ENCODE measurements around the gene ZKSCAN1.
"Not testable (repeated sequence)": the region's sequence is repeated elsewhere in the genome, so short reads cannot be mapped to it uniquely, and the experiment has no call there.

The ZKSCAN1 gene

DNA sequence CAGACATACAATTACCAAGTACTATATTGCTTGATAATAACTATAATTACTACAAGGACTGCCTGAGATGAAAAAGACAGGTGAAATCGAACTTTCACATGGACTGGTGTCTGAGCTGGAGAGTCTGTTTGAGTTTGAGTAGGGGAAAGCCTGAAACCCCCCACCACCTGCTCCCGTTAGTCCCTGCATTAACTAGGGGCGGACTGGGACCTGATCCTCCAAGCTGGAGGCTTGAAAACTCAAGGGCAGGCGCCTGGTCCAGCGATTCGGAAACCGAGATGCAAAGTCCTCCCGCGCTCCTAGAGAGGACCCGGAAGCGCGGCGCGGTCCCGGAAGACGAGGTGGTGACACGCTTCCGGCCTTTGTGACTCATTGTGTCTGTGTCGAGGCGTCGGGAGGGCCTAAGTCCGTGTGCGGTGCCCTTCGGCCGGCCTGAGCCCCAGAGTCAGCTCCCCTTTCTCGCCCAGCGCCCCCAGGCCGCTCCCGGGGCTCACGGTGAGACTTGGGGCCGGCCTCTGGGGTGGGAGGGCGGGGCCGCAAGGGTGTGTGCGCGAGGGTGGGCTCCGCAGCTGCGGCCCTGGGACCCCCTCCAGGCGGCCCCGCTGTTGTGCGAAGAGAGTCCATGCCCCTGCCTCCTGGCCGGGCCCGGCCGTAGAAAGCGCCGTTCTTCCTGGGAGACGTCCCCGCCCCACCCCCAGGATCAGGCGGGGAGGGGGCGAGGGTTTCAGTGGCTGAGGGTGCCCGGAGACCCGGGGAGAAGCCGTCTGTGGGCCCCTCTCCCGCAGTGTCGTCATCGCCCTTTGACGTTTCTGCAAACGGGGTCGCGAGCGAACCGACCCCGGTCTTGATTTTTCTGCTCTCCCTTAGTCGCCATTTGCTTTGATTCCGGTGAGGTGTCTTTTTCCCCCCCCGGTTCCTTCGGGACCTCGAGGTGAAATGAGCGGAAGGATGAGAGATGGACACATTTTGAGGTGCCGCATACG lies at the start of gene ZKSCAN1:
Gene ZKSCAN1, plus strand, starts transcription at position 365 of the 983 bp plus-strand sequence. CDS start 7,911 bp downstream, outside the sequence.
- DNase-seq (ENCODE audit: low read depth), result peak; percentile 67

DNA sequence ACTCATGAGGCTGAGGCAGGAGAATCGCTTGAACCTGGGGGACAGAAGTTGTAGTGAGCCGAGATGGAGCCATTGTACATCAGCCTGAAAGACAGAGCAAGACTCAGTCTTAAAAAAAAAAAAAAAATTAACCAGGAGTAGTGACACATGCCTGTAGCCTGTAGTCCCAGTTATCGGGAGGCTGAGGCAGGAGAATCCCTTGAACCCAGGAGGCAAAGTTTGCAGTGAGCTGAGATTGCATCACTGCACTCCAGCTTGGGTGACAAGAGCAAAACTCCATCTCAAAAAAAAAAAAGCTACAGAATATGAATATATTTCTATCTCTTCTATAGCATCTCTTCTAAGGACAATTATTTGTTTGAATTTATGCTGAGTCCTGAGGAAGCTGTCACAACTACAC lies 46.1 kb upstream of the ZKSCAN1 start:
- no peak for DNase-seq (ENCODE audit: low read depth)

DNA sequence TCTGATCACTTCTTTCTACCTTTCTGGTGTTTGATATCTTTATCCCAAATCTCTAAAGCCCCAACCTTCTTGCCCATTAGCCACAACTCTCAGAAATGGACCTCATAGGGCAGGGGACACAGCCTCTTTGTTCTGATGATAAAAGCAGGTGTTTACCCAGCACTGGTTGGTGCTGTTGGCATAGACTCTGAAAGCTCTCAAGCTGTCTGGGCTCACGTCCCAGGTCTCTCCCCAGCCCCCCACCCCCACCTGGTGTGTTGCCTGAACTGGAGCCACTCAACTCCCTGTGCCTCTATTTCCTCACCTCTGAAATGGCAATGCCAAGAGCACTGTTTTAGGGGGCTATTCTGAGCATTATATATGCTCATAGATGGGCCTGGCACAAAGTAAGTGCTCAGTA lies 45.6 kb upstream of the ZKSCAN1 start:
- DNase-seq (ENCODE audit: low read depth), result not testable (repeated sequence)

DNA sequence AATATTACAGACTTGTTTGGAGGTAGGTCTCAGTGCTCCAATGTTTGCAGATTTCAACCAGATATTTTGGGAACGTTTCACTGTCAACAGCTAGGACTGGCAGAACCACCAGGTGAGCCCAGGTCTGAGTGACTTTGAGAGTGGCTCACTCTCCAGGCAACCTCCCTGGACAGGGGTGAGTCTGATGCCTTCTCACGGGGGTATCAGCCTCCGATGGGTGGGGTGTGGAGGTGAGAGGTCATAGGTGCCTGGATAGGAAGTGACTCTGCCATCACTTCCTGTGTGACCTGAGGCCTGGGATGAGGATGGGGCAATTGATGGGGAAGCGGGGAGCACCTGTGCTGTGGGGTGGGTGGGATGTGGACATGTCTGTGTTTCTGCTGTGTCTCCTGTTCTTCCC lies 44.2 kb upstream of the ZKSCAN1 start:
- no peak for DNase-seq (ENCODE audit: low read depth)

DNA sequence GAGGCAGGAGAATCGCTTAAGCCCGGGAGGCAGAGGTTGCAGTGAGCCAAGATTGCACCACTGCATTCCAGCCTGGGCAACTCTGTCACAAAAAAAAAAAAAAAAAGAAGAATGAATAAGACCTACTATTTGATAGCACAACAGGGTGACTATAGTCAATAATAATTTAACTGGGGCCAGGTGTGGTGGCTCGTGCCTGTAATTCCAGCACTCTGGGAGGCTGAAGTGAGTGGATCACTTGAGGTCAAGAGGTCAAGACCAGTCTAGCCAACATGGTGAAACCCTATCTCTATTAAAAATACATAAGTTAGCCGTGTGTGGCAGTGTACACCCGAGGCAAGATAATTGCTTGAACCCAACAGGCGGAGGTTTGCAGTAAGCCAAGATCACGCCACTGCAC lies 41.6 kb upstream of the ZKSCAN1 start:
- not testable (repeated sequence) for DNase-seq (ENCODE audit: low read depth)

DNA sequence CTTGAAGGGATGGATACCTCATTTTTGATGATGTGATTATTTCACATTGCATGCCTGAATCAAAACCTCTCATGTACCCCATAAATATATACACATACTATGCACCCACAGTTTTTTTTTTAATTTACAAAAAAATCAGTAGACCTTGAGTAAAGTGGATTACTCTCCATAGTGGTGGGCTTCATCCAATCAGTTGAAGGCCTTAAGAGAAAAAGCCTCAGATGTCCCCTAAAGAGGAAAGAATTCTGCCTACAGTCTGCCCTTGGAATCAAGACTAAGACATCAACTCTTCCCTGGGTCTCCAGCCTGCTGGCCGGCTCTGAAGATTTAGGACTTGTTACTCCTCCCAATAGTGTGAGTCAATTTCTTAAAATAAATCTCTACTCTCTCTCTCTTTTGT lies 40.7 kb upstream of the ZKSCAN1 start:
- DNase-seq (ENCODE audit: low read depth), result no peak

DNA sequence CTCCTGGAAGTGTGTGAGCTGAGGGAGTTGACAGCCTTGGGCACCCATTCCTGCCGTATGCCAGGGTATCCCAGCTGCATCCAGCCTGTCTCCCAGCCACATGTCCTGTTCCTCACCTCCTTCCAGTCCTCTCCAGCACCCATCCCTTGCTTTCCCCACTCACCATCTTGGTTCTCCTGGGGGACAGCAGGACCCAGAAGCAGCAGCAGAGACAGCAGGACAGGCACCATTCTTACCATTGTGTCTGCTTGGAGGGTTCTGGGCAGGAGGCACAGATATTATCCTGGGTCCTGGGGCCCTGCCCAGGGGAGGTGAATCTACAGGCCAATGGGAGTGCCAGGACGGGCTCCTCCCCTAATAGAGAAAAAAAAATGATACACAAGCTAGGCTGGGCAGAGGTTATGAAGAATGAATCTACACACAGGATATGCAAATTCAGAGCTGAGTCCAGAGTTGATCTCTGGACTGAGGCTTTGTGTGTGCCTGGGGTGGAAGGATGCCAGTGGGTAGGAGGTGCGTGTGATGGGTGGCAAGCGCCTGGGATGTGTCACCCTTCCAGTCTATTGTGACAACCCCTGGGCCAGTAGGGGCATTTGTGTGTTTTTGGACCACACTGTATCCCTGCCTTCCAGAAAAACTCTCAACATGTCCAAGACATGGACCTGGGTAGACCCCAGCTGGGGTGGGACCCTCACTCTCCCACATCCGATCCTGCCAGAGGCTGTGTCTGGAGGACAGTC lies 39.4 kb upstream of the ZKSCAN1 start, which contains the start of gene AZGP1:
Gene AZGP1, minus strand, starts transcription at position 250 of the 740 bp plus-strand sequence. Its CDS starts 11 bp downstream, at position 239.
- DNase-seq (ENCODE audit: low read depth), result no peak

DNA sequence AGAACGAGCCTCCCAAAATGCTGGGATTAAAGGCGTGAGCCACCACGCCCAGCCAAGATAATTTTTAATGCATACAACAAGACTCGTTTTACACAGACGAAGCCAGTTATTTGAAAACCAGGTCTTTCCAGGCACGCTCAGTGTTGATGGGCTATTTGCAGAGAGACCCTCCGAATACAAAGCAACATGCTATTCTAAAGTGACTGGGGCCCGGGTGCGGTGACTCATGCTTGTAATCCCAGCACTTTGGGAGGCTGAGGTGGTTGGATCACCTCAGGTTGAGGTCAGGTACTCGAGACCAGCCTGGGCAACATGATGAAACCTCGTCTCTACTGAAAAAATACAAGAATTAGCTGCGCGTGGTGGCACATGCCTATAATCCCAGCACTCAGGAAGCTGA lies 38.8 kb upstream of the ZKSCAN1 start:
- DNase-seq (ENCODE audit: low read depth), result no peak

DNA sequence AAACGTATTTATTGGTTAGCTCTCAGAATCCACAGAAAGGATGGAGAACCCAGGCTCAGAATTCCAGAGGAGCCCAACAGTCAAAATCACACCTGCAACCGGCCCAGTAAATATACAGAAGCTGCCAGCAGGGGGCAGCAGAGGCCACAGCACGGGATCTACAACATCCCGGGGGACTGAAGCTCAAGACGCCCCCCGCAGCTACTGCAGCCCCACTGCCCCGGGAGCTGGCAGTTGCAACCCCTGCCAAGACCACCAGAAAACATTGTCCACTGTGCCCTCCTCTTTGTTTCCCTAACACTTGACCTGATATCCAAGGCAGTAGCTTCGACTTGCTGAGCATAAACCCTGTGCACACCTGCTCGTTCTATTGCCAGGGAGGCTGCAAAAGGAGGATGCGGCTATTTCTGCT lies 35.6 kb upstream of the ZKSCAN1 start:
- DNase-seq (ENCODE audit: low read depth), result peak; percentile 41

DNA sequence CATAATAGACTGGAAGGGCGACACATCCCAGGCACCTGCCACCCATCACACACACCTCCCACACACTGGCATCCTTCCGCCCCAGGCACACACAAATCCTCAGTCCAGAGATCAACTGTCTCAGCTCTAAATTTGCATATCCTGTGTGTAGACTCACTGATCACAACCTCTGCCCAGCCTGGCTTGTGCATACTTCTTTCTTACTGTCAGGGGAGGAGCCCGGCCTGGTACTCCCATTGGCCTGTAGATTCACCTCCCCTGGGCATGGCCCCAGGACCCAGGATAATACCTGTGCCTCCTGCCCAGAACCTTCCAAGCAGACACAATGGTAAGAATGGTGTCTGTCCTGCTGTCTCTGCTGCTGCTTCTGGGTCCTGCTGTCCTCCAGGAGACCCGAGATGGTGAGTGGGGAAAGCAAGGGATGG lies 34.9 kb upstream of the ZKSCAN1 start:
- not testable (repeated sequence) for DNase-seq (ENCODE audit: low read depth)

DNA sequence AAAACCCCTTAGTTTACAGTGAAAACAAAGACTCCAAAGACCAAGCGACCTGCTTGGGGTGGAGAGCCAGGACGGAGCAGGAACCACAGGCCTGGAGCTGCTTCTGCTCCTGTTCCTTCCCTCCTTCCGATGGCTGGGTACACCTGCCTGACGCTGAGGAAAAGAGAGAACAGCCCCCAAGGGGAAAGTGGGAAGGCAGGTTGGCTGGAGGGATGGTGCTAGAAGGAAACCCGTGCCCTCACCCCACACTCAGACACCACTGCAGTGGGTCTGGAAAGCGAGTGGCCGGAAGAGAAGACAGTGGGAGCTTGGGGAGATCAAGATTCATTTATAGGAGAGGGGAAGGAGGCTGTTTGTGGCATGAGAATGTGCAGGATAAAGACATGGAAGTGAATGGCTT lies 34.3 kb upstream of the ZKSCAN1 start:
- DNase-seq (ENCODE audit: low read depth), result not testable (repeated sequence)

DNA sequence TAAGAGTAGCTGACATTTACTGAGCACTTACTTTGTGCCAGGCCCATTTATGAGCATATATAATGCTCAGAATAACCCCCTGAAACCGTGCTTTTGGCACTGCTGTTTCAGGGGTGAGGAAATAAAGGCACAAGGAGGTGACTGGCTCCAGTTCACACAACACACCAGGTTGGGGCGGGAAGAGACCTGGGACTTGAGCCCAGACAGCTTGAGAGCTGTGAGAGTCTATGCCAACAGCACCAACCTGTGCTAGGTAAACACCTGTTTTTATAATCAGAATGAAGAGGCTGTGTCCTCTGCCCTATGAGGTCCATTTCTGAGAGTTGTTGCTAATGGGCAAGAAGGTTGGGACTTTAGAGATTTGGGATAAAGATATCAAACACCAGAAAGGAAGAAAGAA lies 30.8 kb upstream of the ZKSCAN1 start:
- DNase-seq (ENCODE audit: low read depth), result no peak

DNA sequence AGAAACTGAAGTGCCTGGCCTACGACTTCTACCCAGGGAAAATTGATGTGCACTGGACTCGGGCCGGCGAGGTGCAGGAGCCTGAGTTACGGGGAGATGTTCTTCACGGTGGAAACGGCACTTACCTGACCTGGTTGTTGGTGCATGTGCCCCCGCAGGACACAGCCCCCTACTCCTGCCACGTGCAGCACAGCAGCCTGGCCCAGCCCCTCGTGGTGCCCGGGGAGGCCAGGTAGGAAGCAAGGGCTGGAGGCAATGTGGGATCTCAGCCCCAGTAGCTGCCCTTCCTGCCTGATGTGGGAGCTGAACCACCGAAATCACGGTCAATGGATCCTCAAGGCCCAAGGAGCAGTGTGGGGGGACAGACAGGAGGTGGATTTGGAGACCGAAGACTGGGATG lies 28.1 kb upstream of the ZKSCAN1 start:
- not testable (repeated sequence) for DNase-seq (ENCODE audit: low read depth)

DNA sequence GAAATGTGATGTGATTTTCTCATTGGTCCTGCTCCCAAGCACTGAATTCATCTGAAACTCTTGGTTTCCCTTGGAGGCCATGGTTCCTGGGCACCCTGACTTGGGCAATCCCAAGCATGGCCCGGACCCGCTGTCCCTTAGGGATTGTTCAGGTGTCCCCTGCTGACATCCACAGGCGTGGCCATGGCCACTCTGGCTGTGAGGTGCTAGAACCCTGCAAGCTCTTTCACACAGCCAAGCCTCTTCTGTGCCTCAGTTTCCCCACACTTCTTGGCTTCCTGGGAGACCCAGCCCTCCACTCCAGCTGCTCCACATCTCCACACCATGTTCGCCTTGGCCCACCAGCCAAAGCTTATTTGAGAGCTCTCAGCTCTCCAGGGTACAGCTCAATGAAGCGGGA lies 27.6 kb upstream of the ZKSCAN1 start:
- no peak for DNase-seq (ENCODE audit: low read depth)

DNA sequence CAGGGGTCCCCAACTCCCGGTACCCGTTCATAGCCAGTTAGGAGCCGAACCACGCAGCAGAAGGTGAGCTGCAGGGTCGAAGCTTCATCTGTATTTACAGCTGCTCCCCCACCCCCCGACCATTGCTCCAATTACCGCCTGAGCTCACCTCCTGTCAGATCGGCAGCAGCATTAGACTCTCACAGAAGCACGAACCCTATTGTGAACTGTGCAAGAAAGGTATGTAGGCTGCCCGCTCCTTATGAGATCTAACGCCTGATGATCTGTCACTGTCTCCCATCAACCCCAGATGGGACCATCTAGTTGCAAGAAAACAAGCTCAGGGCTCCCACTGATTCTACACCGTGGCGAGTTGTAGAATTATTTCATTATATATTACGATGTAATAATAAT lies 24.9 kb upstream of the ZKSCAN1 start:
- no peak for DNase-seq (ENCODE audit: low read depth)

DNA sequence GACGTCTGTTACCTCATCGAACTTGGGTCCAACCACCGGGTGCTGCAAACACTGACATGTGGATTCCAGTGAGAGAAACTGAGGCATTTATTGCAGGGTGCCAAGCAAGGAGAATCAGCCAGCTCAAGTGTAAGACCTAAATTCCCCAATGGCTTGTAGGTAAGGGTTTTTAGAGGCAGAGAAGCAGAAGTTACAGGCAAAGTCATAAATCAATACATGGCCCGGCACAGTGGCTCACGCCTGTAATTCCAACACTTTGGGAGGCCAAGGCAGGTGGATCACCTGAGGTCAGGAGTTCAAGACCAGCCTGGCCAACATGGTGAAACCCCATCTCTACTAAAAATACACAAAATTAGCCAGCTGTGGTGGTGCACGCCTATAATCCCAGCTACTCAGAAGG lies 23.9 kb upstream of the ZKSCAN1 start:
- DNase-seq (ENCODE audit: low read depth), result not testable (repeated sequence)

DNA sequence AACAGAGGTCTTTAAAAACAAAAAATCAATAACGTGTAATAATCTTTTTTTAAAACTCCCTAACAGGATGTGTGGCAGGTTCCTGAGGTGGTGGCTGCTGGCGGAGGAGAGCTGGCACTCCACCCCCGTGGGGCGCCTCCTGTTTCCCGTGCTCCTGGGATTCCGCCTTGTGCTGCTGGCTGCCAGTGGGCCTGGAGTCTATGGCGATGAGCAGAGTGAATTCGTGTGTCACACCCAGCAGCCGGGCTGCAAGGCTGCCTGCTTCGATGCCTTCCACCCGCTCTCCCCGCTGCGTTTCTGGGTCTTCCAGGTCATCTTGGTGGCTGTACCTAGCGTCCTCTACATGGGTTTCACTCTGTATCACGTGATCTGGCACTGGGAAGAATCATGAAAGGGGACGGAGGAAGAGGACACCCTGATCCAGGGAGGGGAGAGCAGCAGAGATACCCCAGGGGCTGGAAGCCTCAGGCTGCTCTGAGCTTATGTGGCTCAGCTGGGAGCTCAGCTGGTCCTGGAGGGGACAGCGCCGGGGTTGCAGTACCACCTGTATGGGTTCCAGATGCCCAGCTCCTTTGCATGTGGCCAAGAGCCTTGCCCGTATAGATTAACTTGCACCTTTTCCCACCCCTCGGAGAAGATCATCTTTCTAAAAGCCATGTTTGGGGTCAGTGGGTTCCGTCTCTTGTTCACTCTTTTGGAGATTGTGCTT lies 22.9 kb upstream of the ZKSCAN1 start:
- no peak for DNase-seq (ENCODE audit: low read depth)

DNA sequence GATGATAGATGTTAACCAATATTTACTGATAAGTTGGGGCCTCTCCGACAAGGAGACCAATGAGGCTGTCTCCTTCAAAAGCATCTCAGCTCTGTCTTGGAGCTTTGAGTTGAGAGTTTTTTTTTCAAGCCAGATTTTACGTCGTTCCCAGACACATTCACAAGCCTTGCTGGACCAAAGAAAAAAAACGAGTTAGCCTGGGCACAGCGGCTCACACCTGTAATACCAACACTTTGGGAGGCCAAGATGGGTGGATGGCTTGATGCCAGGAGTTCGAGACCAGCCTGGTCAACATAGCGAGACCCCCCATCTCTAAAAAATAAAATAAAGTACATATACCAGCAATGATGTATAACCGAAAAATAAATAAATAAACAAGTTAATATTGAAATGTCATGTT lies 20.6 kb upstream of the ZKSCAN1 start:
- DNase-seq (ENCODE audit: low read depth), result no peak

DNA sequence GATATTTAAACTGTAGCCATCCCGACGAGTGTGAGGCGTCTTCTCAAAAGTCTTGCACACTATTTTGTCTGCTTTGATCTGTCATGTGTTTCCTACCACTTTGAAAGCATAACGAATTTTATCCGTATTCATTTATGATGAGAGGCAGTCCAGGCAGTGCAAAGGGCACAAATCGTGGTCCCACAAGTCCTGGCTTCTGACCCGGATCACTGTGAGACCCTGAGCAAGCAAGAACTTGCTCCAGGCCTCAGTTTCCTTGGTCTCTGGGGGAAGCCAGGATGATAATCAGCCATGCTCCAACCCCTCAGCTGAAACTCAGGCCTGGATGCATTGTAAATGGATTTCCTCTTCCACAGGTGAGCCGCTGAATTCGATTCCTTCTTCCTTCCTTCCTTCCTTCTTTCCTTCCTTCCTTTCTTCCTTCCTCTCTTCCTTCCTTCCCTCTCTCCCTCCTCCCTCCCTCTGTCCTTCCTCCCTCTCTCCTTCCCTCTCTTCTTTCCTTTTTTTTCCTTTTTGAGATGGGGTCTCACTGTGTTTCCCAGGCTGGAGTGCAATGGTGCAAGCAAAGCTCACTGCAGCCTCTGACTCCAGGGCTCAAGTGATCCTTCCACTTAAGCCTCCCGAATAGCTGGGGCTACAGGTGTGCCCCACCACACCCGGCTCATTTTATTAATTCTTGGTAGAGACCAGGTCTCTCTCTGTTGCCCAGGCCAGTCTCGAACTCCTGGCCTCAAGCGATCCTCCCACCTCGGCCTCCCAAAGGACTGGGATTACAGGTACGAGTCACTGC lies 18.4 kb upstream of the ZKSCAN1 start:
- no peak for DNase-seq (ENCODE audit: low read depth)

DNA sequence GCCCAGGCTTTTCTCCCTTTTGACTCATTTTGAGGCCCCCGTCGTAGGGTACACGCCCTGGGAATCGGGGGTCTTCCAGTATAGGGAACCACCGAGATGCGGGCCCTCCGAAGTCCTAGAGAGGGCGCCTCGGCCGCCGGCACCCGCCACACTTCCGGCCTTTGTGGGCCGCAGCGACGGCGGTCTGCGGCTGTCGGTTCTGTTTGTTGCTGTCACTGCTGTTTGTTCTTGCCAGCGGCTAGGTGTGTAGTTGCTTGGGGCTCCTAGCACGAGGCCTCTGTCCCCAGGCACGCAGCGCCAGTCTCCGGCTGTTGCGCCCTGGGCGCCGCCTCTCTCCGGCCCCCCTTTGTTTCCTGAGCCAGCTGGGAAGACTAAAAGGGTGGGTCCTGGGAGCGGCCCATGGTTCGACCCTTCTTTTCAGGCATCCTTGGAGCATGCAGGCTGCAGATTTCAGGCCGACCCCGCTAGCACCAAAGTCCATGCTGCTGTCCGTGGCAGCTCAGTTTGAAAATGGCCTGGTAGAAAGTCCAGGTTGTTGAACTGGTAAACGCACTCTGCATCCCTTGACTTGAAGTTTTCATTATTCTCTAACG lies 17.8 kb upstream of the ZKSCAN1 start:
- DNase-seq (ENCODE audit: low read depth), result peak; percentile 32

DNA sequence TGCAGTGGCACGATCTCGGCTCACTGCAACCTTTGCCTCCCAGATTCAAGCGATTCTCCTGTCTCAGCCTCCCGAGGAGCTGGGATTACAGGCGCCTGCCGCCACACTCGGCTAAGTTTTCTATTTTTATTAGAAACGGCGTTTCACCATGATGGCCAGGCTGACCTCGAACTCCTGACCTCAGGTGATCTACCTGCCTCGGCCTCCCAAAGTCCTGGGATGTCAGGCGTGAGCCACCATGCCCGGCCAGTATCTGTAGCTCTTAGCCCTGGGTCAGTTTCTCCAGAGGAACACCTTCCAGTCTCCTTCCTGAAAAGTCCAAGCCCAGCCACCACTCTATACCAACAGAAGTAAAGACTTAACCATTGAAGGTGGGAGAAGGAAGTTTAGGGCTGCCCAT lies 15.2 kb upstream of the ZKSCAN1 start:
- no peak for DNase-seq (ENCODE audit: low read depth)

All from stimulated activated CD8-positive, alpha-beta memory T cell treated with anti-CD3 and anti-CD28 coated beads, Interleukin-15, amount 100 ng/mL, for 1 hour (primary cell).